Inflammatory macrophage (primary cell): ENCODE measurements around the gene ASIP.
A peak's percentile ranks its signal among the peaks of the same experiment; 100 is the strongest.

Experiments
- DNase-seq, 2 donors: peaks; one replicate each; pipeline ENCODE4 v3.0.0-alpha.2; 2020 to 2022

Gene ASIP

GRCh38 chr20:34312544-34313217, 71.5 kb downstream of the ASIP start:
- DNase-seq: peak; percentile 90 to 91

GRCh38 chr20:34315236-34315635, 74.0 kb downstream of the ASIP start:
- DNase-seq: no peak

- DNase-seq: peak; percentile 50 to 62
These were observed 75.1 kb downstream of the ASIP start for GRCh38 chr20:34316196-34316814.
